Measurements from ENCODE around the gene C3orf70.

Gene C3orf70

DNA sequence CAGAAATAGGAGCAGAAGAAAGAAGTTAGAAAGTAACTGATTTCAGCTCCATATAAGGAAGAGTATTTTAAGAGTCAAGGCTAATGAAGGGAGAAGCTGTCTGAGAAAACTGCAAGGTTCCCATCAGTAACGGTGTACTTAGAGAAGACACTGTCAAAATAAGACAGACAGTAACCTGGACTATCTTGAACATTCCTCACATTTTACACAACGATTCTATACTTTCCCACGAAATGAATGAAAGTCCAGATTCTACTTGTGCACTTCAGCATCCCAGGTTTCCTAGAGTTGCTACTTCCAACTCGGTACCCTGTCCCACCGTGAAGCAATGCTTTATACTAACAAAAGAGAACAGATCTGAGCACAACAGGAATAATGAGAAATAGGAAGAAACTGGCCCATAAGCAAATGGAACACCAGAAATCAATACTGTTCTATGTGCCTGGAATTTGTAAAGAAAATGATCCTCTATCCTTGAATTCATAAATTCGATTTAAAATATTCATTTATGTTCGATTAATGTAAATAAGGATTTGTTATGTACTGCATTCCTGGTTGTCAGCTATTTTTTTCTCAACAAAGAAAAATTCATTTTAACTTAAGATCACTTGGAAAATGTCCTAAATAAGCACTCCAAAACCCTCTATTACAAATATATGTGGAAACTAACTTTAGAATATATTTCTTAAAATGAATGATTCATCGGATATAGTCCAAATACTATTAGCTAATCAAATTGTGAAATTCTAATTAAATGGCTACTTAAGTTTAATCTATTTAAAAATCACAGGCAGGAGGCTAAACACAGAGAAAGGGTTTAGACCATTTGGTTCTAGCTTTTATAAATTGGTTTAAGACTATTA lies 1.5 kb downstream of the C3orf70 start:
- TF ChIP-seq CTCF (conservative IDR thresholded peaks at IDR 0.05; ENCODE audit: low read depth, low read length): no peak
- DNase-seq (ENCODE audit: low read depth): no peak
- H3K4me3 ChIP-seq (ENCODE audit: low read length): no peak overlapping the region

GRCh38 chr3:185150561-185150960 lies 2.3 kb downstream of the C3orf70 start:
- DNase-seq (ENCODE audit: low read depth): no peak
- TF ChIP-seq CTCF (conservative IDR thresholded peaks at IDR 0.05; ENCODE audit: low read depth, low read length): no peak
- no peak overlapping the region for H3K4me3 ChIP-seq (ENCODE audit: low read length)

GRCh38 chr3:185149591-185149990 lies 3.3 kb downstream of the C3orf70 start:
- H3K4me3 ChIP-seq (ENCODE audit: low read length): no peak overlapping the region
- no peak for DNase-seq (ENCODE audit: low read depth)
- no peak for TF ChIP-seq CTCF (conservative IDR thresholded peaks at IDR 0.05; ENCODE audit: low read depth, low read length)

- no peak overlapping the region for H3K4me3 ChIP-seq (ENCODE audit: low read length)
- no peak for DNase-seq (ENCODE audit: low read depth)
Observed at GRCh38 chr3:185145511-185145910, 7.3 kb downstream of the C3orf70 start.

GRCh38 chr3:185144784-185145183 lies 8.1 kb downstream of the C3orf70 start:
- no peak for DNase-seq (ENCODE audit: low read depth)
- TF ChIP-seq CTCF (conservative IDR thresholded peaks at IDR 0.05; ENCODE audit: low read depth, low read length): no peak
- H3K4me3 ChIP-seq (ENCODE audit: low read length): no peak overlapping the region

More at GRCh38 chr3:185145511-185145910, 7.3 kb downstream of the C3orf70 start:
- TF ChIP-seq CTCF (conservative IDR thresholded peaks at IDR 0.05; ENCODE audit: low read depth, low read length): no peak

DNA sequence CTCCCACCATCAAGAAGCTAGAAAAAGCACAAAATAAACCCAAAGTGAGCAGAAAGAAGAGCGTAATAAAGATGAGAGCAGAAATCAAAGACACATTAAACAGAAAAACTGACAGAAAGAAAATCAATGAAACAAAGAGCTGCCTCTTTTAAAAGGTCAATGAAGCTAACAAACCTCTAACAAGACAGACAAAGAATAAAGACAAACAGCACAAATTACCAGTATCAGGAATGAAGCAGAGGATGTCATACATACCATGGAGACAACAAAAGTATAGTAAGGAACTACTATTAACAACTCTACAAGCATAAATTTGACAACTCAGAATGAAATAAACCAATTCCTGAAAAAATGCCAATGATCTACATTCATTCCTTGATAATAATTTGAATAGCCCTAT lies 15.0 kb downstream of the C3orf70 start:
- H3K4me3 ChIP-seq (ENCODE audit: low read length): no peak overlapping the region
- TF ChIP-seq CTCF (conservative IDR thresholded peaks at IDR 0.05; ENCODE audit: low read depth, low read length): no peak
- no peak for DNase-seq (ENCODE audit: low read depth)

DNA sequence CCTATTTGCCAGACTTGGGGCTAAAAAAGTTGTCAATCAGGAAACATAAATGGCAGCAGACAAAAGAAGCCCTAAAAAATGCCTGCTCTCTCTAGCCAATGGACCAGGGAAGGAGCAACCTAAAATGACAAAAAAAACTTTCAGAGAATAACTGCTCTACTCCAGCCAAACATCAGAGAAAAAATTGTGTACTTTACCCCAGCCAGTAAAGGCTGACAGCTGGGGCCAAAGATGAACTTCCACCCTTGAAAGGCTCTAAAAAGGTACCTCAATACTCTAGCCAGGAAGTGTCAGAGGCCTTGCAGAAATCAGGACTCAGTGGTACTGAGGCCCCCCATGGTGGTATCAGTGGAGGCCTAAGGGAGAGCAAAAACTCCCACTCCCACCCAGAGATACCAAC lies 18.4 kb downstream of the C3orf70 start:
- no peak overlapping the region for H3K4me3 ChIP-seq (ENCODE audit: low read length)
- TF ChIP-seq CTCF (conservative IDR thresholded peaks at IDR 0.05; ENCODE audit: low read depth, low read length): no peak
- DNase-seq (ENCODE audit: low read depth): no peak
